PC-9 (cell line): ENCODE data around the gene ITFG1. TPM values are rescaled to one million over a fixed set of nuclear protein-coding genes. Genes with fewer than 3 reads are reported as not detected.
A peak's percentile ranks its signal among the peaks of the same experiment; 100 is the strongest.

Source experiments
- BruUV-seq: library from RNA; stranded (reverse); fragments of 400-500 nt; replicated peaks from 2 replicates; lab custom pipeline; 2021; lab: Mats Ljungman, UMichigan
- CTCF ChIA-PET: fragments of 300-600 bp; sonication (Branson Sonifier 250); formaldehyde crosslinking; loops from one replicate; lab custom pipeline; 2022; ENCODE audit warnings: antibody characterized with exemption; lab: Charles Lee
- POLR2A ChIA-PET: fragments of 300-600 bp; sonication (Branson Sonifier 250); formaldehyde crosslinking; loops from one replicate; lab custom pipeline; 2022; ENCODE audit warnings: antibody characterized with exemption; ENCODE audit not compliant: unreplicated experiment; lab: Charles Lee
- DNase-seq, 2 experiments: peaks; one replicate each; pipeline versions ENCODE4 v3.0.0 to v3.0.0-alpha.2; 2015 to 2022; ENCODE audit warnings: mixed read lengths in 1 of 2
- H2AFZ ChIP-seq: fragments of 200-600 bp; sonication (generic); 2 replicates; pipeline ENCODE4 v1.8.1; 2017; ENCODE audit warnings: antibody characterized with exemption
- H3F3A ChIP-seq: fragments of 200-600 bp; sonication (generic); 2 replicates; pipeline ENCODE4 v1.8.1; 2017; ENCODE audit warnings: antibody characterized with exemption, mild to moderate bottlenecking, low read depth; ENCODE audit not compliant: insufficient read depth
- H3K27ac ChIP-seq: fragments of 200-600 bp; sonication (generic); 2 replicates; pipeline ENCODE4 v1.6.1; 2016; ENCODE audit warnings: mixed run types
- H3K27me3 ChIP-seq: fragments of 200-600 bp; sonication (generic); 2 replicates; pipeline ENCODE4 v1.6.1; 2016; ENCODE audit warnings: low read depth, mixed run types; ENCODE audit not compliant: insufficient read depth
- H3K36me3 ChIP-seq: fragments of 200-600 bp; sonication (generic); 2 replicates; pipeline ENCODE4 v1.6.1; 2016; ENCODE audit warnings: low read depth, mixed run types
- H3K4me1 ChIP-seq: fragments of 200-600 bp; sonication (generic); replicated peaks from 2 replicates; pipeline ENCODE4 v1.6.1; 2016; ENCODE audit warnings: mixed run types; ENCODE audit not compliant: insufficient read depth
- H3K4me2 ChIP-seq: fragments of 200-600 bp; sonication (generic); 2 replicates; pipeline ENCODE4 v1.6.1; 2017; ENCODE audit warnings: mixed run types
- H3K4me3 ChIP-seq: fragments of 200-600 bp; sonication (generic); 2 replicates; pipeline ENCODE4 v1.6.1; 2016; ENCODE audit warnings: mixed run types
- H3K79me2 ChIP-seq: fragments of 200-600 bp; sonication (generic); 2 replicates; pipeline ENCODE4 v1.6.1; 2017; ENCODE audit warnings: low read depth, mixed run types
- H3K9me2 ChIP-seq: fragments of 200-600 bp; sonication (generic); 2 replicates; pipeline ENCODE4 v1.8.1; 2017; ENCODE audit warnings: mild to moderate bottlenecking; ENCODE audit not compliant: insufficient read depth
- H3K9me3 ChIP-seq: fragments of 200-600 bp; sonication (generic); 2 replicates; pipeline ENCODE4 v1.8.1; 2016; ENCODE audit warnings: low read depth; ENCODE audit not compliant: insufficient read depth
- H4K20me1 ChIP-seq: fragments of 200-600 bp; sonication (generic); 2 replicates; pipeline ENCODE4 v1.8.1; 2017; ENCODE audit not compliant: insufficient read depth
- CTCF ChIP-seq: fragments of 200-600 bp; sonication (generic); conservative IDR thresholded peaks from 2 replicates; pipeline ENCODE4 v1.6.1; 2017; ENCODE audit warnings: mixed run types, antibody characterized with exemption, mild to moderate bottlenecking, moderate library complexity
- EZH2 ChIP-seq: fragments of 200-600 bp; sonication (generic); IDR thresholded peaks from 2 replicates; pipeline ENCODE4 v1.8.0; 2017; ENCODE audit warnings: antibody characterized with exemption, low read depth
- intact Hi-C: fragments of 100-400 bp; cut with micrococcal nuclease; formaldehyde crosslinking; loops from one replicate; pipeline ENCODE4 v1.10.0; 2022; ENCODE audit not compliant: unreplicated experiment
- total RNA-seq: library from RNA; stranded (reverse); gene quantifications from 2 replicates; pipeline ENCODE4 v1.2.3, GENCODE V29; 2021

Gene ITFG1
- total RNA-seq, 1 experiment from 2014 or later = 33.0 TPM

DNA sequence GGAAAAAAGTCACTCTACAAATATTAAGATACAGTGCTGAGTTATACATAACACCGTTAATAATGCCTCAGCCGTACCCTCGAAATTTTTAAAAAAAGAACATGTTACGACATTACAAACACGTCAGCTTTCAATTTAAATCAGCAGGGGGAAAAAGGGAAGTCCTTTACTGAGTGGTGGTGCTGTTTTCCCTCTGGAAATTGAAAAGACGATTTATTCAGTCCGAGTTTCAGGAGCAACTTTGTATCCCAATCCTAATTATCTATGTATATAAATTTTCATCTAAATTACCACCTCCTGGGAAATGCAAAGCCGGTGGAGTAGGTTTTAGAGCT is 318.4 kb downstream of the ITFG1 start:
- Histone ChIP-seq H3K9me2 (no peaks in the 10 kb centered on the region), H2AFZ (peak overlapping the region; percentile 79), H3K9me3 (no peaks in the 10 kb centered on the region), H4K20me1 (no peaks in the 10 kb centered on the region), H3K79me2 (peaks cover 52% of the 10 kb centered on the region), H3F3A (peaks cover 9% of the 10 kb centered on the region; the same call in 1 of the 2 replicates), H3K4me1 (peaks cover 22% of the 10 kb centered on the region), H3K27me3 (no peaks in the 10 kb centered on the region), H3K27ac (peak overlapping the region; percentile 17; the same call in 1 of the 2 replicates), H3K36me3 (no peaks in the 10 kb centered on the region), H3K4me2 (peak overlapping the region; percentile 92), H3K4me3 (peak overlapping the region; percentile 75)
- TF ChIP-seq EZH2 (no peak), CTCF (no peak)
- POLR2A ChIA-PET = no interaction called here
- no TSS peak for BruUV-seq
- DNase-seq = no peak
- CTCF ChIA-PET = interaction anchor here (0.6 to 2.1 kb wide), 3 partner anchors 347 to 1023 kb away, joined by 6 to 11 read pairs (median 9); no protein-coding TSS in a partner anchor
- intact Hi-C loops = loop anchor here (2.0 to 5.0 kb wide), 6 partner anchors 106 to 1480 kb away; partner anchors contain the start of genes ITFG1 and PHKB

DNA sequence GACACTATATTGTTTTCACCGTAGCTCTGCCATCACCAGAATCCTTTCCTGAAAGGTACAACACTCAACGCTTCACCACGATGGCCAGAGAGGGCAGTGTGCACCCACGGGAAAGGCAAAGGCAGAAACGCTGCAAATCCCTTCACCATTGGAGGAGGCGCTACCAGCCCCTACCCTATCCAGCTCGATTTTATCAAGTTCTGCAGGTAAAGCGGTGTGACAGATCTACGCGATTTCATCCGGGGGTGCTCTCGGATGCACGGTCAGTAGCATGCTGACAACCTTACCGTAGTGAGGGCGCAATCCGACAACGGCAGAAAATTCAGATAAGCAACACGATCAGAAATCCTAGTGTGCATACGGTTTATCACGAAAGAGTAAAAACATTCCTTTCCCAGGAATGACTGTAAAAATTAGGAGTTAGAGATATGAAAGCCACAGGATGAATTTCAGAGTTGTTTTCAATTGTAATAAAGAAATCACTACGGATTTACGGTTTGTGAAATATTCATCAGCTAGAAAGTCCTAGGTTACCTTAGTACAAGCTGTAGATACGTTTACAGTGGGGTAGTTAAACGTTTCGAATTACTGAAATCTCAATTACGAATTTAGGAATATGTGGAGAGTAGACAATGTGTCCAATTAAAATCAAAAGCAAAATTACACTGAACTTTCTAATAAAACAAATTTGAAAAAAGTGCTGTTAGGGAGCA is 318.9 kb downstream of the ITFG1 start:
- peak overlapping the region; percentile 17; the same call in 1 of the 2 replicates for H3K27ac ChIP-seq
- BruUV-seq = TSS peak; percentile 33
- POLR2A ChIA-PET = interaction anchor here (0.5 to 1.0 kb wide), 3 partner anchors 452 to 1481 kb away, joined by 3 to 5 read pairs (median 4); partner anchors contain the start of gene ORC6

More for the DNA sequence above, 318.9 kb downstream of the ITFG1 start:
- Histone ChIP-seq H3K4me3 (peak overlapping the region; percentile 75), H3F3A (peaks cover 14% of the 10 kb centered on the region; the same call in 1 of the 2 replicates), H3K27me3 (no peaks in the 10 kb centered on the region), H3K36me3 (no peaks in the 10 kb centered on the region), H3K79me2 (peaks cover 57% of the 10 kb centered on the region), H4K20me1 (no peaks in the 10 kb centered on the region), H3K9me2 (no peaks in the 10 kb centered on the region), H2AFZ (peak overlapping the region; percentile 79), H3K4me1 (peaks cover 25% of the 10 kb centered on the region), H3K9me3 (no peaks in the 10 kb centered on the region), H3K4me2 (peak overlapping the region; percentile 92)
- TF ChIP-seq EZH2 (no peak), CTCF (peak; percentile 90)
- CTCF ChIA-PET = interaction anchor here (0.6 to 2.1 kb wide), 7 partner anchors 308 to 1481 kb away, joined by 3 to 11 read pairs (median 4); no protein-coding TSS in a partner anchor
- DNase-seq = peak; percentile 83 to 86
- intact Hi-C loops = loop anchor here (1.0 to 5.0 kb wide), 7 partner anchors 105 to 1481 kb away; partner anchors contain the start of genes ITFG1 and PHKB
